CD4-positive, alpha-beta memory T cell (primary cell): ENCODE results near the gene WDR45B. TPM values are rescaled to one million over a fixed set of nuclear protein-coding genes. Genes with fewer than 3 reads are reported as not detected.

Source experiments
- CTCF ChIA-PET: fragments of 350-600 bp; sonication (Branson Sonifier 250); formaldehyde crosslinking; loops from one replicate; lab custom pipeline; 2021; ENCODE audit warnings: inconsistent platforms; ENCODE audit not compliant: partially characterized antibody; lab: Charles Lee
- POLR2A ChIA-PET: fragments of 350-600 bp; sonication (Branson Sonifier 250); formaldehyde crosslinking; loops from one replicate; lab custom pipeline; 2021; ENCODE audit not compliant: partially characterized antibody; lab: Charles Lee
- DNase-seq, 5 donors: peaks; one replicate each; pipeline versions ENCODE4 v3.0.0 to v3.0.0-alpha.2; 2020 to 2022; ENCODE audit warnings: mixed read lengths in 1 of 5
- H3K27ac ChIP-seq: one replicate; pipeline ENCODE4 v1.7.0; 2013; ENCODE audit warnings: low read depth, low read length
- H3K27me3 ChIP-seq: 2 replicates; pipeline ENCODE4 v1.7.0; 2013; ENCODE audit warnings: mild to moderate bottlenecking, low read length, moderate library complexity; ENCODE audit not compliant: insufficient read depth
- H3K36me3 ChIP-seq: 2 replicates; pipeline ENCODE4 v1.7.0; 2013; ENCODE audit warnings: mild to moderate bottlenecking, low read length, moderate library complexity; ENCODE audit not compliant: insufficient read depth
- H3K4me1 ChIP-seq: 2 replicates; pipeline ENCODE4 v1.7.0; 2013; ENCODE audit warnings: mild to moderate bottlenecking, low read length, moderate library complexity; ENCODE audit not compliant: insufficient read depth
- H3K4me3 ChIP-seq, 2 donors: one replicate each; pipeline ENCODE4 v1.7.0; 2013; ENCODE audit warnings: low read length in 2 of 2, mild to moderate bottlenecking in 1 of 2
- H3K9me3 ChIP-seq, 2 donors: one replicate each; pipeline ENCODE4 v1.7.0; 2013; ENCODE audit warnings: low read length in 2 of 2, control low read depth in 1 of 2; ENCODE audit not compliant: control insufficient read depth in 1 of 2
- H3K27ac Mint-ChIP-seq, 7 donors: one replicate each; pipeline ENCODE4 v1.8.0; 2020 to 2021; ENCODE audit warnings: mixed read lengths in 7 of 7, mild to moderate bottlenecking in 6 of 7, inconsistent platforms in 3 of 7, moderate library complexity in 3 of 7
- H3K27me3 Mint-ChIP-seq, 2 donors: one replicate each; pipeline ENCODE4 v1.8.0; 2020 to 2021; ENCODE audit warnings: mixed read lengths in 2 of 2
- H3K36me3 Mint-ChIP-seq, 2 donors: one replicate each; pipeline ENCODE4 v1.8.0; 2020 to 2021; ENCODE audit warnings: mixed read lengths in 2 of 2, inconsistent platforms in 1 of 2, mild to moderate bottlenecking in 1 of 2
- H3K4me1 Mint-ChIP-seq, 4 donors: one replicate each; pipeline ENCODE4 v1.8.0; 2020 to 2021; ENCODE audit warnings: mixed read lengths in 4 of 4, mild to moderate bottlenecking in 1 of 4
- H3K4me3 Mint-ChIP-seq, 8 donors: one replicate each; pipeline ENCODE4 v1.8.0; 2020 to 2021; ENCODE audit warnings: mixed read lengths in 8 of 8, mild to moderate bottlenecking in 7 of 8, moderate library complexity in 6 of 8, inconsistent platforms in 3 of 8
- H3K9me3 Mint-ChIP-seq, 8 donors: one replicate each; pipeline ENCODE4 v1.8.0; 2020 to 2021; ENCODE audit warnings: mixed read lengths in 8 of 8, mild to moderate bottlenecking in 5 of 8, inconsistent platforms in 3 of 8, moderate library complexity in 1 of 8
- intact Hi-C: fragments of 100-400 bp; cut with micrococcal nuclease; formaldehyde crosslinking; loops from one replicate; pipeline ENCODE4 v1.15.1; 2023
- polyA plus RNA-seq, 2 donors: library from polyadenylated mRNA; unstranded; fragments of 300-500 nt; fragmentation: Illumina TruSeq; gene quantifications; one replicate each; pipeline ENCODE4 v1.2.3, GENCODE V29; 2021
- total RNA-seq, 2 experiments: library from RNA; stranded (reverse); gene quantifications; one replicate each; pipeline ENCODE4 v1.2.3, GENCODE V29; 2021

Gene WDR45B
- total and polyA plus RNA-seq, 4 experiments from 2014 or later: 35.1 to 66.7 (median 57.3) TPM

DNA sequence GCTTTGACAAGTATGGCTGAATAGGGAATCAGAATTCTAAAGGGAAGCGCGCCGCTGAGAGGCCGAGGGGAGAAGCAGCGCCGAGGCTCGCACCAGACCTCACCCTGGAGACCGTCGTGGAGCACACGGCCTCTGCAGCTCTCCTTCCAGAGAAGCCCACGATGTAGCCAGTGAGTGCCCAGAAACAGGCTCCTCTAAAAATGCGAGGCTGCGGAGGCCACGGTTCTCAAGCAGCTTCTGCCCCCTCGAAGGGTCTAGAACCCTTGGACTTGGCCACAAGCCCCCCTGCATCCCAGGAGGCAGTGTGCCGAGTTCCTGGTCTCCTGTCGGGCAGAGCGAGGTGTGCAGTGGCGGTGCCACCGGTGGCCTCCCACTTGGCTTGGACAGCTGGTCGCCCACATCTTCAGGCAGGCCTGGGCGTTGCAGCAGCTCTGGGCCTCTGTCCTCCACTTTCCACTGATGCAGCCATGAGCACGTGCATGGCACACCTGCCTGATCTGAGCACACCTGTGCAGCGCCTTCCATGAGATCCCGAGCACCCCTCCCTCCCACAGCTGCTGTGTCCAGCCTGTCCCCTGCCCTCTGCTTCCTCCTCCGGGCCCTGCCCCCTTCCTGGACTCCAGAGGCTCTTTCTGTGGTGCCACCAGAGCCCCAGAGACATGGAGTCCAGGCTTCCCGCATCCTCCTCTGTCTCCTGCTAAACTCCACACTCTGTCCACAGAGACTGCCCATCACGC lies 18.9 kb upstream of the WDR45B start:
- Histone ChIP-seq H3K27ac (no peak overlapping the region), H3K4me1 (no peaks in the 10 kb centered on the region), H3K9me3 (no peaks in the 10 kb centered on the region), H3K36me3 (no peaks in the 10 kb centered on the region), H3K4me3 (no peak overlapping the region), H3K27me3 (no peaks in the 10 kb centered on the region)
- CTCF ChIA-PET: interaction anchor here (1.1 kb wide), 1 partner anchor 101 kb away, joined by 4 read pairs; no protein-coding TSS in a partner anchor
- Mint-ChIP-seq H3K4me1 (peaks cover 5 to 8% (median 6%) of the 10 kb centered on the region in 4 donors), H3K9me3 (no peaks in the 10 kb centered on the region), H3K27me3 (no peaks in the 10 kb centered on the region), H3K4me3 (no peak overlapping the region), H3K27ac (no peak overlapping the region), H3K36me3 (peaks cover 0 to 2% of the 10 kb centered on the region in 2 donors)
- intact Hi-C loops: no loop called here
- POLR2A ChIA-PET: no interaction called here
- DNase-seq: no peak

DNA sequence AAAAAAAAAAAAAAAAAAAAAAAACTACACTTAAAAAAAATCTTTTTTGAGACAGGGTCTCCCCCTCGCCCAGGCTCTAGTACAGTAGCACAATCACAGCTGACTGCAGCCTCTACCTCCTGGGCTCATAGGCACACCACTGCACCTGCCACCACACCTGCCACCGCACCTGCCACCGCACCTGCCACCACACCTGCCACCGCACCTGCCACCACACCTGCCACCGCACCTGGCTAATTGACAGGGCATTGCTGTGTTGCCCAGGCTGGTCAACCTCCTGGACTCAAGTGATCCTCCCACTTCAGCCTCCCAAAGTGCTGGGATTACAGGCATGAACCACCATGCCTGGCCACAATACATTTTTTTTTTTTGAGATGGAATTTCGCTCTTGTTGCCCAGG lies 17.6 kb upstream of the WDR45B start:
- Histone ChIP-seq H3K27me3 (no peaks in the 10 kb centered on the region), H3K4me3 (no peak overlapping the region), H3K27ac (no peak overlapping the region), H3K4me1 (no peaks in the 10 kb centered on the region), H3K9me3 (no peaks in the 10 kb centered on the region), H3K36me3 (no peaks in the 10 kb centered on the region)
- Mint-ChIP-seq H3K4me1 (peaks cover under 1 to 6% (median 4%) of the 10 kb centered on the region in 4 donors), H3K27ac (no peak overlapping the region), H3K4me3 (no peak overlapping the region), H3K27me3 (no peaks in the 10 kb centered on the region), H3K36me3 (peaks cover 0 to 2% of the 10 kb centered on the region in 2 donors), H3K9me3 (no peaks in the 10 kb centered on the region)
- POLR2A ChIA-PET: no interaction called here
- intact Hi-C loops: no loop called here
- DNase-seq: no peak
- CTCF ChIA-PET: no interaction called here

DNA sequence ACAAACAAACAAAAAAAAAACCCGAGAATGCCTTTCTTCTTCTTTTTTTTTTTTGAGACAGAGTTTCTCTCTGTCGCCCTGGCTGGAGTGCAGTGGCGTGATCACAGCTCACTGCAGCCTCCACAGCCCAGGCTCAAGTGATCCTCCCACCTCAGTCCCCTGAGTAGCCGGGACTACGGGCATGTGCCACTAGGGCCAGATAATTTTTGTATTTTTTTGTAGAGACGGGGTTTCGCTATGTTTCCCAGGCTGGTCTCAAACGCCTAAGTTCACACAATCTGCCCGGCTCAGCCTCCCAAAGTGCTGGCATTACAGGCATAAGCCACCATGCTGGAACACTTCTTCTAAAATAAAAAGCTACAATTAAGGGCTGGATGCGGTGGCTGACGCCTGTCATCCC lies 17.0 kb upstream of the WDR45B start:
- ChIA-PET CTCF (no interaction called here), POLR2A (no interaction called here)
- Mint-ChIP-seq H3K36me3 (peaks cover 0 to 2% of the 10 kb centered on the region in 2 donors), H3K4me3 (no peak overlapping the region), H3K4me1 (peaks cover 0 to 6% (median 3%) of the 10 kb centered on the region in 4 donors), H3K27me3 (no peaks in the 10 kb centered on the region), H3K9me3 (no peaks in the 10 kb centered on the region), H3K27ac (no peak overlapping the region)
- intact Hi-C loops: no loop called here
- Histone ChIP-seq H3K4me3 (no peak overlapping the region), H3K27ac (no peak overlapping the region), H3K9me3 (no peaks in the 10 kb centered on the region), H3K36me3 (no peaks in the 10 kb centered on the region), H3K27me3 (no peaks in the 10 kb centered on the region), H3K4me1 (no peaks in the 10 kb centered on the region)
- DNase-seq: no peak

DNA sequence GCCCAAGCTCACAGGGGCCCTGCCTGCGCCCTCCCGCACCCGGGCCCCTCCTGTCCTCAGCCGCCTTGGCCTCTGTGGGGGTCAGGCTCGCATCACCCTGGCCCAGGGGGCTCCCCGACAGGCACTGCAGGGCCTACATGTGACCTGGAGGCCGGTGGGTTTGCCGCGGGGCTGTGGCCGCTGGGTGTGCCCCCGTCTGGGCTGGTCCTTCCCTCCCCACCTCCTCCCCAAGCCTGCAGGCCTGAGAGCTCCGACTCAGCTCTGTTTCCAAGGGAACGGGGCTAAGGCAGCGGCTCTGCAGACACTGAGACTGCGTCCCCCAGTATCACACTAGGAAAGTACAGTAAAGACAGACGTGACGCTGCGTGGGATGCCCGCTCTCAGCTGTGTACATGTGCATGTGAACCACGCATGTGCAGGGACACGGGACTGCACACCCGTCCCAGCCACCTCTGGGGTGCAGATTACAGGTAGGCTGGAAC lies 16.5 kb upstream of the WDR45B start:
- no peaks in the 10 kb centered on the region for H3K36me3 ChIP-seq
- H3K27me3 Mint-ChIP-seq: no peaks in the 10 kb centered on the region
- H3K27ac Mint-ChIP-seq: no peak overlapping the region
- H3K4me3 ChIP-seq: no peak overlapping the region
- DNase-seq: no peak
- H3K27ac ChIP-seq: no peak overlapping the region
- no peaks in the 10 kb centered on the region for H3K9me3 ChIP-seq
- no peaks in the 10 kb centered on the region for H3K9me3 Mint-ChIP-seq
- H3K4me1 Mint-ChIP-seq: peaks cover 0 to 6% (median 3%) of the 10 kb centered on the region in 4 donors
- no peaks in the 10 kb centered on the region for H3K4me1 ChIP-seq
- no peaks in the 10 kb centered on the region for H3K27me3 ChIP-seq
- intact Hi-C loops: no loop called here
- H3K4me3 Mint-ChIP-seq: no peak overlapping the region
- peaks cover 2 to 3% of the 10 kb centered on the region in 2 donors for H3K36me3 Mint-ChIP-seq
- ChIA-PET CTCF (no interaction called here), POLR2A (no interaction called here)

DNA sequence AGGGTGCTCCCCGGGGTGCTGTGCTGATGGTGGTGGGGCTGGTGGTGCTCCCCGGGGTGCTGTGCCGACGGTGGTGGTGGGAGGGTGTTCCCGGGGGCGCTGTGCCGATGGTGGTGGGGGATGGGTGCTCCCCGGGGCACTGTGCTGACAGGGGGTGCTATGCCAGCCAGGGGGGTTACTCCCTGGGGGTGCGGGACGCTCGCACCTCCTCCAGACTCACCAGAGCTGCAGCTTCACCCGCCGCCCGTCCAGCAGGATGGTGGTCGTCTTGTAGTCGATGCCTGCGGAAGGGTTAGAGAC lies 16.0 kb upstream of the WDR45B start:
- DNase-seq: no peak
- H3K4me1 Mint-ChIP-seq: peaks cover 0 to 6% (median 3%) of the 10 kb centered on the region in 4 donors
- Histone ChIP-seq H3K36me3 (no peaks in the 10 kb centered on the region), H3K27me3 (no peaks in the 10 kb centered on the region), H3K27ac (no peak overlapping the region), H3K4me1 (no peaks in the 10 kb centered on the region), H3K4me3 (no peak overlapping the region), H3K9me3 (no peaks in the 10 kb centered on the region)
- ChIA-PET POLR2A (no interaction called here), CTCF (no interaction called here)
- H3K9me3 Mint-ChIP-seq: no peaks in the 10 kb centered on the region
- intact Hi-C loops: no loop called here
- H3K36me3 Mint-ChIP-seq: peaks cover 2 to 6% of the 10 kb centered on the region in 2 donors
- H3K27ac Mint-ChIP-seq: no peak overlapping the region
- no peaks in the 10 kb centered on the region for H3K27me3 Mint-ChIP-seq
- no peak overlapping the region for H3K4me3 Mint-ChIP-seq

DNA sequence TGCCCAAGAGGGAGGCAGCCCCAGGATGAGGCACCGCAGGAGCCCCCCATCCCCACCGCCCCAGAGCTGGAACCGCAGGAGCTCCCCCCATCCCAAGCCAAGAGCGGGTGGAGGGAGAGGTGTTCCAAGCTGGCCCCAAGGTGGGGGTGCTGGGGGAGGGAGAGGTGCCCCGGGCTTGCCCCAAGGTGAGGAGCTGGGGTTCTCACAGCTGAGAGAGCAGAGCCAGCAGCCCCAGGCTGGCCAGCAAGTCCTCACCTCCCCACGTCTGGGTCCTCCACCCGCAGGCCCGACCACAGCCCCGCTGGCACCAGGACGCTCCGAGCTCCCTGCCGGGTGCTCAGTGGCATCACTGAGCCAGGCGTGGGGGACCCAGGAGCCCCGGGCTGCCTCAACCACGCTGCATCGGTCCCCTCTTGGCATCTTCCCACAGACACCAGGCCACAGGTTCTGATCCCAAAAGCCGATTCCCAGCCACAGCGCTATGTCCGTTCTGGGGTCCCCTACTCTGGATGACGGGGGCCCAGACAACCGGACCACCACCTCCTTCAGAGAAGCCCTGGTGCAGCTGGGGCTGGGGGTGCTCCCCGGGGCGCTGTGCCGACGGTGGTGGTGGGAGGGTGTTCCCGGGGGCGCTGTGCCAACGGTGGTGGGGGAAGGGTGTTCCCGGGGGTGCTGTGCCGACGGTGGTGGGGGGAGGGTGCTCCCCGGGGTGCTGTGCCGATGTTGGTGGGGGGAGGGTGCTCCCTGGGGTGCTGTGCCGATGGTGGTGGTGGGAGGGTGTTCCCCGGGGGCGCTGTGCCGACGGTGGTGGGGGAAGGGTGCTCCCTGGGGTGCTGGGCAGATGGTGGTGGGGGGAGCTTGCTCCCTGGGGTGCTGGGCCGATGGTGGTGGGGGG lies 15.4 kb upstream of the WDR45B start:
- Mint-ChIP-seq H3K36me3 (peaks cover 2 to 6% of the 10 kb centered on the region in 2 donors), H3K27me3 (no peaks in the 10 kb centered on the region), H3K27ac (no peak overlapping the region), H3K9me3 (no peaks in the 10 kb centered on the region), H3K4me3 (no peak overlapping the region), H3K4me1 (peaks cover 0 to 4% (median 3%) of the 10 kb centered on the region in 4 donors)
- no peak overlapping the region for H3K27ac ChIP-seq
- no peaks in the 10 kb centered on the region for H3K27me3 ChIP-seq
- ChIA-PET CTCF (no interaction called here), POLR2A (no interaction called here)
- no peak for DNase-seq
- intact Hi-C loops: no loop called here
- H3K4me3 ChIP-seq: no peak overlapping the region
- no peaks in the 10 kb centered on the region for H3K9me3 ChIP-seq
- H3K36me3 ChIP-seq: no peaks in the 10 kb centered on the region
- no peaks in the 10 kb centered on the region for H3K4me1 ChIP-seq

DNA sequence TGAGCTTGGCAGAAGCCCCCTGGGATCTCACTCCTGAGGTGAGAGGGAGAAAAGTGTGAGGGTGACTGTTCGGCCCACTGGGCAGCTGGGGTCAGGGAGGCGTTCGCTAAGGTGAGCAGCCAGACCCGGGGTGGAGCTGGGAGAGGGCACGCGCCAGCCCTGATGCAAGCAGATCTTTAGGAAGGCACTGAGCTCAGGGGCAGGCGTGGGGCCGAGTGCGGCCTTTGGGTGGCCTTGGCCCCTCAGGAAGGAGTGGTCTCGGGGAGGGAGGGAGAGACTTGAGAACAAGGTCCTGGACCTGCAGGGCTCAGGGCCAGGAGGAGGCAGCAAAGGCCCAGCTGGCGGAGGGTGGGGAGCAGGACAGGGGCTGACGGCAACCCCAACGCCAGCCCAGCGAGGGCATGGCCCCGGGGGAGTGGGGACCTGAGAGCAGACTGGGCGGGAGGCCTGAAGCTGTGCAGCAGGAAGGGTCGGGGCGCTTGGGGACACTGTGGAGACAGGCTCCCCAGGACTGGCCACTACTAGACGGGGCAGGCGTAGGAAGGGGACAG lies 14.5 kb upstream of the WDR45B start:
- no peak overlapping the region for H3K27ac Mint-ChIP-seq
- H3K9me3 Mint-ChIP-seq: no peaks in the 10 kb centered on the region
- Histone ChIP-seq H3K4me3 (no peak overlapping the region), H3K9me3 (no peaks in the 10 kb centered on the region), H3K4me1 (no peaks in the 10 kb centered on the region), H3K27me3 (no peaks in the 10 kb centered on the region), H3K36me3 (no peaks in the 10 kb centered on the region), H3K27ac (no peak overlapping the region)
- H3K36me3 Mint-ChIP-seq: peaks cover 0 to 6% of the 10 kb centered on the region in 2 donors
- H3K4me1 Mint-ChIP-seq: no peaks in the 10 kb centered on the region
- DNase-seq: no peak
- no peaks in the 10 kb centered on the region for H3K27me3 Mint-ChIP-seq
- intact Hi-C loops: no loop called here
- CTCF ChIA-PET: no interaction called here
- POLR2A ChIA-PET: no interaction called here
- no peak overlapping the region for H3K4me3 Mint-ChIP-seq
